ENCODE measurements around the gene ATAD2B.

Gene ATAD2B

GRCh38 chr2:23703583-23704385, 223.1 kb downstream of the ATAD2B start:
- no peak overlapping the region for H3K27ac ChIP-seq
- TF ChIP-seq CTCF (conservative IDR thresholded peaks at IDR 0.05): no peak

GRCh38 chr2:23703037-23703582, 223.8 kb downstream of the ATAD2B start:
- no peak overlapping the region for H3K27ac ChIP-seq
- TF ChIP-seq CTCF (conservative IDR thresholded peaks at IDR 0.05): no peak

GRCh38 chr2:23700627-23701026, 226.3 kb downstream of the ATAD2B start:
- no peak overlapping the region for H3K27ac ChIP-seq
- no peak for TF ChIP-seq CTCF (conservative IDR thresholded peaks at IDR 0.05)

- TF ChIP-seq CTCF (conservative IDR thresholded peaks at IDR 0.05): no peak
- H3K27ac ChIP-seq: no peak overlapping the region
Measured at GRCh38 chr2:23699580-23699925, 227.4 kb downstream of the ATAD2B start.

- TF ChIP-seq CTCF (conservative IDR thresholded peaks at IDR 0.05): no peak
- no peak overlapping the region for H3K27ac ChIP-seq
Measured at GRCh38 chr2:23698721-23699579, 228.0 kb downstream of the ATAD2B start.

Measured in VCaP (cell line).